Raji (cell line): Measurements from ENCODE around the gene TOP2A.

Experiments used
- POLR2A ChIP-seq: IDR thresholded peaks from 2 replicates; pipeline ENCODE4 v1.6.1; 2011; ENCODE audit warnings: low read depth, low read length, control low read depth; ENCODE audit not compliant: insufficient read depth

The TOP2A gene

GRCh38 chr17:40347319-40348135, 70.2 kb downstream of the TOP2A start:
- TF ChIP-seq POLR2A = no peak

- TF ChIP-seq POLR2A = no peak
Measured at GRCh38 chr17:40346765-40347158, 70.9 kb downstream of the TOP2A start.

GRCh38 chr17:40345994-40346764, 71.5 kb downstream of the TOP2A start:
- no peak for TF ChIP-seq POLR2A

GRCh38 chr17:40345161-40345993, 72.3 kb downstream of the TOP2A start:
- TF ChIP-seq POLR2A = no peak

GRCh38 chr17:40344421-40345160, 73.1 kb downstream of the TOP2A start:
- no peak for TF ChIP-seq POLR2A

- TF ChIP-seq POLR2A = no peak
Measured at GRCh38 chr17:40343219-40344119, 74.2 kb downstream of the TOP2A start.

GRCh38 chr17:40342504-40343218, 75.0 kb downstream of the TOP2A start:
- TF ChIP-seq POLR2A = no peak

- no peak for TF ChIP-seq POLR2A
Measured at GRCh38 chr17:40341808-40342503, 75.7 kb downstream of the TOP2A start.

- no peak for TF ChIP-seq POLR2A
Measured at GRCh38 chr17:40340880-40341807, 76.6 kb downstream of the TOP2A start.

GRCh38 chr17:40340327-40340726, 77.4 kb downstream of the TOP2A start:
- TF ChIP-seq POLR2A = no peak

- TF ChIP-seq POLR2A = no peak
Measured at GRCh38 chr17:40338941-40339649, 78.6 kb downstream of the TOP2A start.
